ENCODE measurements around the gene MRPL41.
"Not testable (repeated sequence)": the region's sequence is repeated elsewhere in the genome, so short reads cannot be mapped to it uniquely, and the experiment has no call there.

The MRPL41 gene

GRCh38 chr9:137521405-137521985 lies 30.2 kb upstream of the MRPL41 start:
- DNase-seq (ENCODE audit: low read depth in 2 of 2) = no peak

- DNase-seq (ENCODE audit: low read depth in 2 of 2) = no peak
These were observed 28.8 kb upstream of the MRPL41 start for GRCh38 chr9:137522746-137523455.

- no peak for DNase-seq (ENCODE audit: low read depth in 2 of 2)
These were observed 27.3 kb upstream of the MRPL41 start for GRCh38 chr9:137524161-137524980.

GRCh38 chr9:137524981-137525317 lies 26.7 kb upstream of the MRPL41 start:
- no peak for DNase-seq (ENCODE audit: low read depth in 2 of 2)

GRCh38 chr9:137530331-137530730 lies 21.3 kb upstream of the MRPL41 start:
- DNase-seq (ENCODE audit: low read depth in 2 of 2) = no peak

- DNase-seq (ENCODE audit: low read depth in 2 of 2) = no peak
These were observed 20.4 kb upstream of the MRPL41 start for GRCh38 chr9:137531099-137531765.

GRCh38 chr9:137532891-137533468 lies 18.7 kb upstream of the MRPL41 start:
- not testable (repeated sequence) for DNase-seq (ENCODE audit: low read depth in 2 of 2)

- no peak for DNase-seq (ENCODE audit: low read depth in 2 of 2)
These were observed 17.2 kb upstream of the MRPL41 start for GRCh38 chr9:137534256-137535119.

GRCh38 chr9:137535120-137535428 lies 16.6 kb upstream of the MRPL41 start:
- no peak for DNase-seq (ENCODE audit: low read depth in 2 of 2)

- not testable (repeated sequence) for DNase-seq (ENCODE audit: low read depth in 2 of 2)
These were observed 15.0 kb upstream of the MRPL41 start for GRCh38 chr9:137536594-137537131.

GRCh38 chr9:137538058-137538457 lies 13.6 kb upstream of the MRPL41 start:
- no peak for DNase-seq (ENCODE audit: low read depth in 2 of 2)

GRCh38 chr9:137540536-137540935 lies 11.1 kb upstream of the MRPL41 start:
- no peak for DNase-seq (ENCODE audit: low read depth in 2 of 2)

- no peak for DNase-seq (ENCODE audit: low read depth in 2 of 2)
These were observed 9.2 kb upstream of the MRPL41 start for GRCh38 chr9:137542486-137542885.

- no peak for DNase-seq (ENCODE audit: low read depth in 2 of 2)
These were observed 8.3 kb upstream of the MRPL41 start for GRCh38 chr9:137543237-137543963.

- no peak for DNase-seq (ENCODE audit: low read depth in 2 of 2)
These were observed 7.4 kb upstream of the MRPL41 start for GRCh38 chr9:137544176-137544760.

- DNase-seq (ENCODE audit: low read depth in 2 of 2) = no peak
These were observed 6.6 kb upstream of the MRPL41 start for GRCh38 chr9:137545123-137545522.

- DNase-seq (ENCODE audit: low read depth in 2 of 2) = no peak
These were observed 3.8 kb upstream of the MRPL41 start for GRCh38 chr9:137547687-137548543.

GRCh38 chr9:137550231-137550621 lies 1.5 kb upstream of the MRPL41 start, which contains the start of gene PNPLA7:
Gene PNPLA7 (minus strand): TSS chr9:137550402. CDS start chr9:137550197, 205 bp downstream.
- DNase-seq (ENCODE audit: low read depth in 2 of 2) = peak; percentile 24 to 31

- DNase-seq (ENCODE audit: low read depth in 2 of 2) = not testable (repeated sequence)
These were observed 768 bp upstream of the MRPL41 start for GRCh38 chr9:137550958-137551263.
